H1 (cell line): ENCODE measurements around the gene NBPF1. TPM values are rescaled to one million over a fixed set of nuclear protein-coding genes. Genes with fewer than 3 reads are reported as not detected.
A peak's percentile ranks its signal among the peaks of the same experiment; 100 is the strongest.

Experiments used
- CTCF ChIA-PET: fragments of 300-600 bp; sonication (Branson Sonifier 250); formaldehyde crosslinking; loops from one replicate; lab custom pipeline; 2021; ENCODE audit not compliant: partially characterized antibody; lab: Charles Lee
- POLR2A ChIA-PET: fragments of 300-600 bp; sonication (Branson Sonifier 250); formaldehyde crosslinking; loops from one replicate; lab custom pipeline; 2021; ENCODE audit warnings: inconsistent platforms; ENCODE audit not compliant: partially characterized antibody; lab: Charles Lee
- DNase-seq, 2 experiments: peaks; one replicate each; pipeline versions ENCODE4 v3.0.0 to v3.0.0-alpha.2; 2010 to 2022; ENCODE audit warnings: low spot score in 2 of 2, low read depth in 1 of 2, mixed read lengths in 1 of 2
- FAIRE-seq: peaks from 2 replicates; lab custom pipeline; 2011; peaks lifted over from hg19 to GRCh38; lab: Jason Lieb, UNC
- H2AFZ ChIP-seq: 2 replicates; pipeline ENCODE4 v1.8.1; 2012; ENCODE audit warnings: low read length, inconsistent platforms
- H2AK5ac ChIP-seq: 2 replicates; pipeline ENCODE4 v1.6.1; 2013; ENCODE audit warnings: low read depth, low read length
- H2BK120ac ChIP-seq: replicated peaks from 2 replicates; pipeline ENCODE3; 2013; ENCODE audit warnings: low read depth, low read length, inconsistent platforms
- H2BK12ac ChIP-seq: 2 replicates; pipeline ENCODE4 v1.6.1; 2013; ENCODE audit warnings: low read depth, low read length
- H2BK15ac ChIP-seq: 2 replicates; pipeline ENCODE4 v1.6.1; 2013; ENCODE audit warnings: low read length
- H2BK20ac ChIP-seq: 2 replicates; pipeline ENCODE4 v1.6.1; 2013; ENCODE audit warnings: low read length
- H2BK5ac ChIP-seq: 2 replicates; pipeline ENCODE4 v1.6.1; 2013; ENCODE audit warnings: low read depth, low read length
- H3K14ac ChIP-seq: 2 replicates; pipeline ENCODE4 v1.6.1; 2013; ENCODE audit warnings: inconsistent platforms; ENCODE audit not compliant: insufficient read length
- H3K18ac ChIP-seq: 2 replicates; pipeline ENCODE4 v1.6.1; 2013; ENCODE audit warnings: low read length; ENCODE audit errors: extremely low read depth
- H3K23ac ChIP-seq: 2 replicates; pipeline ENCODE4 v1.6.1; 2013; ENCODE audit warnings: inconsistent platforms; ENCODE audit not compliant: insufficient read length
- H3K23me2 ChIP-seq: 2 replicates; pipeline ENCODE4 v1.6.1; 2013; ENCODE audit warnings: low read depth, low read length
- H3K27ac ChIP-seq: 2 replicates; pipeline ENCODE4 v1.6.1; 2011; ENCODE audit warnings: low read depth, low read length, inconsistent platforms
- H3K27me3 ChIP-seq, 4 experiments: replicated peaks in 1 of 4; 1 replicate in 1 of 4; 2 replicates in 3 of 4; pipeline versions ENCODE4 v1.6.1 to v1.8.1; 2011 to 2013; ENCODE audit warnings: low read length in 3 of 4, mild to moderate bottlenecking in 3 of 4, inconsistent platforms in 2 of 4, mixed read lengths in 2 of 4, moderate library complexity in 1 of 4; ENCODE audit not compliant: control insufficient read depth in 3 of 4, insufficient read depth in 3 of 4; ENCODE audit errors: extremely low read depth in 1 of 4
- H3K36me3 ChIP-seq, 4 experiments: 2 replicates each; pipeline versions ENCODE4 v1.6.1 to v1.8.1; 2011 to 2013; ENCODE audit warnings: mild to moderate bottlenecking in 4 of 4, low read length in 3 of 4, moderate library complexity in 2 of 4, control low read depth in 1 of 4, inconsistent platforms in 1 of 4; ENCODE audit not compliant: insufficient read depth in 4 of 4, control insufficient read depth in 2 of 4
- H3K4ac ChIP-seq: replicated peaks from 2 replicates; pipeline ENCODE3; 2013; ENCODE audit warnings: low read length, low read depth, mixed read lengths, inconsistent platforms; ENCODE audit not compliant: insufficient read length
- H3K4me1 ChIP-seq, 4 experiments: replicated peaks in 1 of 4; 1 replicate in 1 of 4; 2 replicates in 3 of 4; pipeline versions ENCODE4 v1.6.1 to v1.8.1; 2011 to 2013; ENCODE audit warnings: low read length in 3 of 4, inconsistent platforms in 2 of 4, mixed read lengths in 1 of 4; ENCODE audit not compliant: insufficient read depth in 4 of 4, control insufficient read depth in 3 of 4
- H3K4me2 ChIP-seq, 2 experiments: 2 replicates each; pipeline versions ENCODE4 v1.6.1 to v1.8.1; 2011 to 2013; ENCODE audit warnings: low read depth in 2 of 2, low read length in 2 of 2, control low read depth in 1 of 2, inconsistent platforms in 1 of 2, mild to moderate bottlenecking in 1 of 2; ENCODE audit not compliant: insufficient read depth in 1 of 2
- H3K4me3 ChIP-seq, 4 experiments: fragments of 200-600, 300-600 bp in 1 of 4; sonication (generic), shearing (Covaris generic), sonication (Bioruptor Twin) in 1 of 4; 2 replicates each; pipeline versions ENCODE4 v1.5.1 to v1.8.1; 2011 to 2016; ENCODE audit warnings: low read length in 4 of 4, low read depth in 3 of 4, control low read depth in 2 of 4, inconsistent platforms in 2 of 4, mild to moderate bottlenecking in 2 of 4, mixed read lengths in 1 of 4, moderate library complexity in 1 of 4; ENCODE audit not compliant: insufficient read depth in 2 of 4; ENCODE audit errors: extremely low read depth in 1 of 4
- H3K56ac ChIP-seq: replicated peaks from 2 replicates; pipeline ENCODE3; 2013; ENCODE audit warnings: low read depth, mild to moderate bottlenecking, mixed read lengths, low read length, inconsistent platforms; ENCODE audit not compliant: insufficient read length
- H3K79me1 ChIP-seq: 2 replicates; pipeline ENCODE4 v1.6.1; 2013; ENCODE audit warnings: low read depth, low read length, control low read depth
- H3K79me2 ChIP-seq, 2 experiments: 2 replicates each; pipeline versions ENCODE4 v1.6.1 to v1.8.1; 2012 to 2013; ENCODE audit warnings: low read length in 2 of 2, mild to moderate bottlenecking in 2 of 2, inconsistent platforms in 1 of 2; ENCODE audit not compliant: insufficient read depth in 2 of 2, control insufficient read depth in 1 of 2
- H3K9ac ChIP-seq, 4 experiments: replicated peaks in 1 of 4; 1 replicate in 1 of 4; 2 replicates in 3 of 4; pipeline versions ENCODE4 v1.6.1 to v1.8.1; 2011 to 2013; ENCODE audit warnings: low read depth in 3 of 4, low read length in 3 of 4, control low read depth in 2 of 4, mild to moderate bottlenecking in 2 of 4, moderate library complexity in 2 of 4, inconsistent platforms in 1 of 4; ENCODE audit errors: extremely low read depth in 1 of 4
- H3K9me3 ChIP-seq, 2 experiments: 2 replicates each; pipeline versions ENCODE4 v1.6.1 to v1.8.1; 2012 to 2013; ENCODE audit warnings: mild to moderate bottlenecking in 2 of 2, moderate library complexity in 2 of 2, control low read depth in 1 of 2, inconsistent platforms in 1 of 2, low read depth in 1 of 2, low read length in 1 of 2, mixed read lengths in 1 of 2; ENCODE audit not compliant: insufficient read depth in 2 of 2
- H4K20me1 ChIP-seq, 2 experiments: replicated peaks in 1 of 2; 2 replicates each; pipeline versions ENCODE3 to v1.8.1; 2011 to 2013; ENCODE audit warnings: inconsistent platforms in 2 of 2, low read length in 2 of 2, mild to moderate bottlenecking in 1 of 2; ENCODE audit not compliant: insufficient read depth in 2 of 2, control insufficient read depth in 1 of 2
- H4K5ac ChIP-seq: 2 replicates; pipeline ENCODE4 v1.6.1; 2013; ENCODE audit warnings: low read length, low read depth, mixed read lengths, inconsistent platforms; ENCODE audit not compliant: insufficient read length
- H4K8ac ChIP-seq: 2 replicates; pipeline ENCODE4 v1.8.0; 2013; ENCODE audit warnings: mild to moderate bottlenecking, moderate library complexity, low read length, inconsistent platforms; ENCODE audit not compliant: insufficient read depth; ENCODE audit errors: extremely low read depth
- H4K91ac ChIP-seq: replicated peaks from 2 replicates; pipeline ENCODE3; 2013; ENCODE audit warnings: low read length, mixed read lengths, inconsistent platforms; ENCODE audit not compliant: insufficient read length
- ASH2L ChIP-seq: fragments of 200-600, 300-600 bp; sonication (generic); IDR thresholded peaks from one replicate; pipeline ENCODE4 v1.7.1; 2017; ENCODE audit warnings: low read length
- E2F6 ChIP-seq: IDR thresholded peaks from 2 replicates; pipeline ENCODE4 v1.6.1; 2012; ENCODE audit warnings: inconsistent platforms
- EGR1 ChIP-seq: IDR thresholded peaks from 2 replicates; pipeline ENCODE4 v1.6.1; 2011; ENCODE audit warnings: low read depth, low read length, borderline replicate concordance
- EP300 ChIP-seq, 2 experiments: IDR thresholded peaks; 1 replicate in 1 of 2; 2 replicates in 1 of 2; pipeline ENCODE4 v1.6.1; 2011 to 2012; ENCODE audit warnings: low read depth in 2 of 2, low read length in 2 of 2, mild to moderate bottlenecking in 2 of 2, borderline replicate concordance in 1 of 2, inconsistent platforms in 1 of 2, moderate library complexity in 1 of 2
- MAX ChIP-seq: IDR thresholded peaks from 2 replicates; pipeline ENCODE4 v1.6.1; 2012; ENCODE audit warnings: inconsistent platforms
- NANOG ChIP-seq: IDR thresholded peaks from 2 replicates; pipeline ENCODE4 v1.6.1; 2011; ENCODE audit warnings: low read length, low read depth, mild to moderate bottlenecking, inconsistent platforms; ENCODE audit not compliant: insufficient read depth, poor library complexity, severe bottlenecking
- POLR2A ChIP-seq, 2 experiments: IDR thresholded peaks; 1 replicate in 1 of 2; 2 replicates in 1 of 2; pipeline ENCODE4 v1.6.1; 2011; ENCODE audit warnings: low read depth in 2 of 2, low read length in 2 of 2, mild to moderate bottlenecking in 2 of 2; ENCODE audit errors: control extremely low read depth in 1 of 2
- RBBP5 ChIP-seq: IDR thresholded peaks from 2 replicates; pipeline ENCODE4 v1.7.1; 2012; ENCODE audit warnings: low read depth, mild to moderate bottlenecking, inconsistent platforms, low read length, moderate library complexity, borderline replicate concordance
- SP2 ChIP-seq: IDR thresholded peaks from 2 replicates; pipeline ENCODE4 v1.6.1; 2012; ENCODE audit warnings: mild to moderate bottlenecking, low read length, inconsistent platforms
- SUZ12 ChIP-seq: fragments of 200-600 bp; sonication (generic); IDR thresholded peaks from 2 replicates; pipeline ENCODE4 v1.6.1; 2012; ENCODE audit warnings: mild to moderate bottlenecking, inconsistent platforms, low read length, moderate library complexity, mixed read lengths
- TAF1 ChIP-seq: IDR thresholded peaks from 2 replicates; pipeline ENCODE4 v1.6.1; 2011; ENCODE audit warnings: mild to moderate bottlenecking, low read depth, low read length
- WGBS, 2 experiments: shearing (Covaris generic) in 1 of 2; methylation state at CpG; one replicate each; pipeline versions ENCODE4 v1.1.6 to v1.1.7; 2013 to 2015; ENCODE audit warnings: low lambda C conversion rate in 2 of 2, mixed read lengths in 2 of 2, inconsistent platforms in 1 of 2, low coverage in 1 of 2, missing lambda C conversion rate in 1 of 2; ENCODE audit not compliant: insufficient replicate concordance in 2 of 2, insufficient coverage in 1 of 2, insufficient read length in 1 of 2; ENCODE audit errors: extremely low coverage in 1 of 2, missing lambda C conversion rate in 1 of 2; 5-methylcytosine and 5-hydroxymethylcytosine counted together
- polyA plus RNA-seq, 7 experiments: library from polyadenylated mRNA; depleted of rRNA in 3 of 7; stranded (reverse) in 5 of 7; unstranded in 2 of 7; fragments of >200 nt in 5 of 7; fragments of 200-250 nt in 2 of 7; gene quantifications; 1 replicate in 5 of 7; 2 replicates in 1 of 7; 4 replicates in 1 of 7; pipeline versions ENCODE4 v1.2.1 to v1.2.3, GENCODE V29; 2011 to 2013; ENCODE audit warnings: missing spikeins in 2 of 7, mixed read lengths in 2 of 7
- total RNA-seq: library from RNA; stranded (reverse); fragmentation: NEBNext Ultra II Directional; extraction: Animal tissue kit (Norgen Biotek cat#: 25700); gene quantifications from 2 replicates; pipeline ENCODE4 v1.2.1, GENCODE V29; 2021

Gene NBPF1
- total and polyA plus RNA-seq, 2 of the 8 experiments (the other 6 are each of a cell fraction or from before 2014, with no cell fraction given) = 9.6 to 19.3 TPM

- Histone ChIP-seq H3K4me2 (no peak overlapping the region), H4K91ac (no peak overlapping the region), H2AFZ (no peak overlapping the region), H4K5ac (no peak overlapping the region), H3K9ac (0 out of 7 replicates have a peak overlapping the region, but pooled peaks of 1 of the 4 experiments have one; percentile 15), H2BK120ac (no peak overlapping the region), H3K4me1 (peaks cover 0 to 2% (median 0%) of the 10 kb centered on the region in 4 experiments; a peak in 2 of 7 replicates), H3K9me3 (no peaks in the 10 kb centered on the region), H3K14ac (no peak overlapping the region), H2BK12ac (no peak overlapping the region), H2BK15ac (no peak overlapping the region), H3K27me3 (no peaks in the 10 kb centered on the region), H2BK20ac (no peak overlapping the region), H4K20me1 (peaks cover 7 to 11% of the 10 kb centered on the region in 2 experiments), H3K23ac (no peak overlapping the region), H2AK5ac (no peak overlapping the region), H4K8ac (peak overlapping the region; percentile 52; the same call in 1 of the 2 replicates), H3K79me1 (no peaks in the 10 kb centered on the region), H3K18ac (no peak overlapping the region), H3K4me3 (no peak overlapping the region), H3K36me3 (peaks cover under 1 to 15% (median 8%) of the 10 kb centered on the region in 4 experiments; a peak in 5 of 8 replicates), H3K79me2 (no peaks in the 10 kb centered on the region), H3K4ac (no peak overlapping the region), H2BK5ac (peak overlapping the region; percentile 72), H3K23me2 (no peaks in the 10 kb centered on the region; the same call in 1 of the 2 replicates), H3K56ac (no peak overlapping the region), H3K27ac (no peak overlapping the region)
- DNase-seq (peak in 1 of 2 experiments; percentile 56), FAIRE-seq (no peak)
- 89% methylated on average over 20 of the region's 20 CpGs; no CpG with 5 or more reads in 1 of the 2 experiments for WGBS, 2 experiments
- ChIA-PET CTCF (interaction anchor here (0.6 to 13.8 kb wide), 11 partner anchors 8 to 362 kb away, joined by 3 to 239 read pairs (median 4); no protein-coding TSS in a partner anchor), POLR2A (interaction anchor here (1.5 to 1.9 kb wide), 2 partner anchors 9 to 13 kb away, joined by 5 to 6 read pairs; no protein-coding TSS in a partner anchor)
- TF ChIP-seq ASH2L (no peak), RBBP5 (no peak), POLR2A (IDR thresholded peaks at IDR 0.05; ENCODE audit: control extremely low read depth in 1 of 2, low read depth in 2 of 2, low read length in 2 of 2) (no peak), MAX (0 out of 2 replicates have a peak, but pooled peaks have one; percentile 22), E2F6 (peak; percentile 81), SUZ12 (no peak), EP300 (IDR thresholded peaks at IDR 0.05; ENCODE audit: borderline replicate concordance in 1 of 2, low read depth in 2 of 2, low read length in 2 of 2) (no peak), NANOG (no peak), TAF1 (no peak), EGR1 (no peak), SP2 (no peak)
Observed at GRCh38 chr1:16631248-16632043, 18.1 kb upstream of the NBPF1 start.
